Lower lobe of right lung (tissue), 2 donors: Measurements from ENCODE around the gene CKS2. TPM values are rescaled to one million over a fixed set of nuclear protein-coding genes. Genes with fewer than 3 reads are reported as not detected.
A peak's percentile ranks its signal among the peaks of the same experiment; 100 is the strongest.

Experiments
- ATAC-seq, 2 donors: fragments of 200-7000 bp; cut with Tn5 transposase; one replicate each; pipeline ENCODE4 v1.9.1; 2020 to 2022; ENCODE audit warnings: mild to moderate bottlenecking in 2 of 2, moderate library complexity in 2 of 2
- DNase-seq: peaks from one replicate; pipeline ENCODE4 v3.0.0-alpha.2; 2020
- H3K27ac ChIP-seq: fragments of 200-600 bp; one replicate; pipeline ENCODE4 v1.8.0; 2022
- H3K27me3 ChIP-seq: fragments of 200-600 bp; one replicate; pipeline ENCODE4 v1.8.0; 2022; ENCODE audit warnings: low read depth
- H3K36me3 ChIP-seq: fragments of 200-600 bp; one replicate; pipeline ENCODE4 v1.8.0; 2022; ENCODE audit warnings: mild to moderate bottlenecking
- H3K4me1 ChIP-seq: fragments of 200-600 bp; one replicate; pipeline ENCODE4 v1.8.0; 2022
- H3K4me3 ChIP-seq: fragments of 200-600 bp; one replicate; pipeline ENCODE4 v1.8.0; 2022; ENCODE audit warnings: mild to moderate bottlenecking
- H3K9me3 ChIP-seq: fragments of 200-600 bp; one replicate; pipeline ENCODE4 v1.8.0; 2022
- CTCF ChIP-seq: fragments of 200-600 bp; IDR thresholded peaks from one replicate; pipeline ENCODE4 v1.8.0; 2022; ENCODE audit warnings: antibody characterized with exemption, mild to moderate bottlenecking
- intact Hi-C: fragments of 100-400 bp; cut with DNase I; formaldehyde crosslinking; loops from one replicate; pipeline ENCODE4 v1.11.0; 2022
- total RNA-seq: library from RNA; stranded (reverse); fragmentation: NEBNext Ultra II Directional; extraction: Animal tissue kit (Norgen Biotek cat#: 25700); gene quantifications from one replicate; pipeline ENCODE4 v1.2.1, GENCODE V29; 2021
- donor health status: DM: no; HTN: yes; CAD: no; lungs with severe emphysema.

CKS2 gene
- total RNA-seq, 1 donor from 2014 or later = 16.6 TPM

- no peak for TF ChIP-seq CTCF
- no peak overlapping the region for H3K27ac ChIP-seq
- no peak overlapping the region for H3K4me3 ChIP-seq
- intact Hi-C loops = no loop called here
- ATAC-seq (no peak), DNase-seq (no peak)
- H3K27me3 ChIP-seq = no peaks in the 10 kb centered on the region
- peaks cover 100% of the 10 kb centered on the region for H3K36me3 ChIP-seq
- no peaks in the 10 kb centered on the region for H3K9me3 ChIP-seq
- H3K4me1 ChIP-seq = no peaks in the 10 kb centered on the region
Measured at GRCh38 chr9:89345476-89345875, 34.5 kb downstream of the CKS2 start.

GRCh38 chr9:89346696-89347095 lies 35.7 kb downstream of the CKS2 start:
- H3K27me3 ChIP-seq = no peaks in the 10 kb centered on the region
- DNase-seq (no peak), ATAC-seq (no peak)
- H3K4me1 ChIP-seq = peaks cover 4% of the 10 kb centered on the region
- TF ChIP-seq CTCF = no peak
- no peaks in the 10 kb centered on the region for H3K9me3 ChIP-seq
- no peak overlapping the region for H3K4me3 ChIP-seq
- intact Hi-C loops = no loop called here
- peaks cover 100% of the 10 kb centered on the region for H3K36me3 ChIP-seq
- H3K27ac ChIP-seq = no peak overlapping the region

- intact Hi-C loops = no loop called here
- no peak overlapping the region for H3K27ac ChIP-seq
- H3K36me3 ChIP-seq = peaks cover 100% of the 10 kb centered on the region
- H3K27me3 ChIP-seq = no peaks in the 10 kb centered on the region
- TF ChIP-seq CTCF = no peak
- H3K4me3 ChIP-seq = no peak overlapping the region
- H3K9me3 ChIP-seq = no peaks in the 10 kb centered on the region
- ATAC-seq (no peak), DNase-seq (no peak)
- H3K4me1 ChIP-seq = peaks cover 14% of the 10 kb centered on the region
Measured at GRCh38 chr9:89347651-89348050, 36.7 kb downstream of the CKS2 start.

DNA sequence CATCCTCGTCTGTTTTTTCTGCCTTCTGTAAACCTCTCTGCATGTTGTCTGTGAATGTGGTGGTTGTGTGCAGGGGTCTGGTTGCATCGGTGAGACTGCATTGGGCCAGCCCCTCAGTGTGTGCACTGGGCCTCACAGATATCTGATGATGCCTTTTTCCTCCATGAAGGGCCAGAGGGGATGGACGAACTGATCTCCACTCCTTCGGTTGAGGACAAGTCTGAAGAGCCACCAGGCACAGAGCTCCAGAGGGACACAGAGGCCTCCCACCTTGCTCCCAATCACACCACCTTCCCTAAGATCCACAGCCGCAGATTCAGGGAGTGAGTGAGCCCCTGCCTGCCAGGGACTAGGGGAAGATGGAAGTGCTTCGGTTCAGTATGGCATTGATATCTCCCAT lies 38.6 kb downstream of the CKS2 start:
- no peak overlapping the region for H3K4me3 ChIP-seq
- H3K4me1 ChIP-seq = peaks cover 19% of the 10 kb centered on the region
- no peak overlapping the region for H3K27ac ChIP-seq
- H3K27me3 ChIP-seq = no peaks in the 10 kb centered on the region
- TF ChIP-seq CTCF = no peak
- intact Hi-C loops = no loop called here
- ATAC-seq (no peak), DNase-seq (no peak)
- H3K9me3 ChIP-seq = no peaks in the 10 kb centered on the region
- peaks cover 100% of the 10 kb centered on the region for H3K36me3 ChIP-seq

DNA sequence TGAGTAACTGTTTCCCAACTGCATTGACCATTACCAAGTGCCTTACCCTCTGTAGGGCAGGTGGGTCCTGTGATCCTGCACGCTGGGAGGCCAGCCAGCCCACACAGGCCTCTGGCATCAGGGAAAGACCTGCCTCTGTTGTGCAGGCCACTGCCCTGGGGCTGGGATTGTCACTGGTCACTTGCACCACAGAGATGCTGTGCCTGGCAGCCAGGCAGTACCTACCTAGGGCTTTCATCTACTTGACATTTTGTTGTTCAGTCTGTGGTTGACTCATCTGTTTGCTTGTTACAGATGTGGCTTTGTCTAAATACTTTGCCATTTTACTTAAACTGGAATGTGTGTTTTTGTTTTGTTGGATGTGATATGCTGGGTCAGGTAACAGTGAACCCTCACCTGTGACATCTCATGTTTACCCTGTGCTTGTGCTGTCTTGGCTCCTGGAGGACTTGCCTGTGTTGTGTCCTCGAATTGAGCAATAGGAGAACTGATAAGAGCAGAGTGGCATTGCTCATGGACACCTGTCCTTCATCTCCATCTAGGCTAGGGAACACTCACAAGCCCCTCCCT lies 40.1 kb downstream of the CKS2 start:
- Histone ChIP-seq H3K27ac (no peak overlapping the region), H3K4me3 (no peak overlapping the region), H3K27me3 (no peaks in the 10 kb centered on the region), H3K4me1 (peaks cover 19% of the 10 kb centered on the region), H3K36me3 (peaks cover 100% of the 10 kb centered on the region), H3K9me3 (no peaks in the 10 kb centered on the region)
- ATAC-seq (peak in 1 of 2 donors; percentile 11), DNase-seq (no peak)
- TF ChIP-seq CTCF = no peak
- intact Hi-C loops = no loop called here
